GM23248 (cell line): Measurements from ENCODE around the gene GABRB3.

Experiments
- EZH2 ChIP-seq: fragments of 200-600 bp; sonication (generic); IDR thresholded peaks from 2 replicates; pipeline ENCODE4 v1.6.1; 2018; ENCODE audit warnings: antibody characterized with exemption, mild to moderate bottlenecking; ENCODE audit not compliant: insufficient read depth, poor library complexity, severe bottlenecking
- EZH2phosphoT487 ChIP-seq: fragments of 200-600 bp; sonication (generic); IDR thresholded peaks from 2 replicates; pipeline ENCODE4 v1.6.1; 2018; ENCODE audit warnings: antibody characterized with exemption, moderate library complexity, mild to moderate bottlenecking, low read depth; ENCODE audit not compliant: insufficient read depth

DNA sequence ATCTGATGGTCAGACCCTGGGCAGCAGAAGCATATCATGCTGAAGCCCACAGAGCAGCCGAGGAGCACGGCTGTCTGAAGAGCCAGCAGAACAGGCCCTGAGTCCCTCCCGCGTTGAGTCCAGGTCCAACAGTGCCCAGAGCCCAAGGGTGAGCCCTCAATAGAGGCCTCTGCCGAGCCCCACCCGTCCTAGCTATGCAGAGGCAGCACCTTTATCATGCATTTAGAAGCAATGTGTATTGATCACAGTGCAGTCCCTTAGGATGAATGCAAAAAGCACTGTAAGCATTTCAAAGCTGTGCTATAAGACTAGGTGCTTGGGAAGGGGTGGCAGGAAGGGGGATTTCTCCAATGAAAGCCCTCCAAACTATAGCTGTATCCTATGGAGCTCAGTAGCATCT lies 208.5 kb downstream of the GABRB3 start:
- TF ChIP-seq EZH2phosphoT487 (no peak), EZH2 (no peak)
